NB4 (cell line): ENCODE data around the gene STK38L.

Experiments used
- CTCF ChIP-seq: IDR thresholded peaks from one replicate; pipeline ENCODE4 v1.5.1; 2012; ENCODE audit warnings: low read depth, low read length
- MAX ChIP-seq: IDR thresholded peaks from 2 replicates; pipeline ENCODE4 v1.6.1; 2011; ENCODE audit warnings: low read depth, low read length
- MYC ChIP-seq: IDR thresholded peaks from 2 replicates; pipeline ENCODE4 v1.6.1; 2011; ENCODE audit warnings: low read depth, low read length
- POLR2A ChIP-seq: IDR thresholded peaks from 2 replicates; pipeline ENCODE4 v1.6.1; 2011; ENCODE audit warnings: mild to moderate bottlenecking; ENCODE audit not compliant: insufficient read length; ENCODE audit errors: extremely low read depth

GRCh38 chr12:27246141-27246540 is 2.1 kb downstream of the STK38L start:
- TF ChIP-seq CTCF (no peak), POLR2A (no peak), MAX (no peak), MYC (no peak)
